HG03457 (cell line): Measurements from ENCODE around the gene SZRD1.

Experiments used
- ATAC-seq: cut with Tn5 transposase; IDR thresholded peaks from one replicate; pipeline ENCODE4 v1.9.1; 2021; ENCODE audit warnings: moderate number of reproducible peaks; ENCODE audit not compliant: unreplicated experiment

The SZRD1 gene

DNA sequence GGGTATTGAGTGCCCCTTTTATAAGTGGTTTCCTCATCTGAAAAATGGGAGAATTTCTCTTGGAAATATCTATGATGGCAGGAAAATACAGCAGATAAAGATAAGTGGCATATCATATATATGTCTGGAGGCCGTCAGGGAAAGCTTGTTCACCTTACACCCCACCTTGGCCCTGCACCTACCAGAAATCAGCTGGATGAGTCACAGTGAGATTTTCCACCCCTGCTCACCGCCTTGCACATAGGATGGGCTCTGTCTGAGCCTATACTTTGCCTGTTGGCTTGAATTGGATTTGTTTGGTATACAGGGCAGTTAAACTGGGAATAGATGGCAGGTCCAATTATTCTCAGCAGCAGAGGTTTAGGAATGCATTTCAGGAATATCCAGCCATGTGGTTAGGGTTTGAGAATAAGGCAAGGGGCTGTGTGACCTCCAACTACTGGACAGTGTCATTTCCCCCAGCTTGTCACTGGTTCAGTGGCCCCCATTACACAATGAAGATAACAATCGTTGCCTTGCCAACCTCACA lies 70.0 kb downstream of the SZRD1 start, which contains the start of gene SPATA21:
Gene SPATA21, minus strand, starts transcription at position 479 of the 529 bp plus-strand sequence. CDS start 6,053 bp downstream, outside the sequence.
- no peak for ATAC-seq

- no peak for ATAC-seq
Observed at GRCh38 chr1:16438516-16438915, 71.5 kb downstream of the SZRD1 start.

DNA sequence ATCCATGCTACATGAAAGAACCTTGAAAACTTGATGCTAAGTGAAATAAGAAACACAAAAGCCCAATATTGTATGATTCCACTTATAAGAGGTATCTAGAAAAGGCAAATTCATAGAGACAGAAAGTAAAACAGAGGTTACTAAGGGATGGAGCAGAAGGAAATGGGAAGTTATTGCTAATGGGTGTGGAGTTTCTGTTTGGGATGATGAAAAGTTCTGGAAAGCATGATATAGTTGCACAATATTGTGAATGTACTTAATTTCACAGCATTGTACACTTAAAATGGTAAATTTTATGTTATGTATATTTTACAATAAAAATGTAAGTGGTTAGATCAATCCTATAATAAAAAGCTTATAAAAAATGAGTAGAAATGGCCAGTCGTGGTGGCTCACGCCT lies 71.9 kb downstream of the SZRD1 start:
- ATAC-seq = no peak

DNA sequence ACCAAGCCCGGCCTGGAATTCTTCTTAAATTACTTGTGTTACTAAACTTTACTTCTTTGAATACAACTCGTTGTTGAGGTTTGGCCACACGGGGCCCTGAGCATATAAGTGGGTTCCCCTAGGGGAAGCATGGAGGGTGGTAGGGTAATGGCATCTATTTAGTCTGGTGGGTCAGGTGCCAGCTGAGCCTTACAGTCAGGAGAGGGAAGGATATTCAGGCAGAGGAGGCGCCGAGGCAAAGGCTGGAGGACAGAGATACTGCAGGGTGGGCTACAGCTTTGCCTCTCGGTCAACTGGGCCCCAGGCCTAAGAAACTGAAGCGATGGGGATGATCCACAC lies 73.1 kb downstream of the SZRD1 start:
- peak; percentile 15 for ATAC-seq

- peak; percentile 65 for ATAC-seq
Observed at GRCh38 chr1:16440470-16441281, 73.6 kb downstream of the SZRD1 start, which contains the start of gene NECAP2. Gene NECAP2 (plus strand): TSS chr1:16440724. CDS start chr1:16440762, 38 bp downstream.

DNA sequence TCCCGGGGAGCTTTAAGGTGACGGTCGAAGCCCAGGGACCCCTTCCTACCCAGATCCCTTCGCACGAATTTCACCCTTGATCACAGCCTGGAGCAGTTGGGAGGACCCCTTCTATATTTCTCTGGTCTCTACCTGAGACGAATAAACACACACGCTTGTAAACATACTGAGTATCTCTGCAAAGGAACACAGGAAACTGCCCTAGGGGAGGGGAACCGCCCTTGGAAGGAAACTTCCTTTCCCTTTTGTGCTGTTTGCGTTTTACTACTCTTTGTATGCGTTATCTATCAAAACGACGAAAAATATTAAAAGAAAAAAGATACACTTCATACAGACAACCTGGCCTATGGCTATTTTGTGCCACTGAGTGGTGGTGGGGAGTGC lies 74.2 kb downstream of the SZRD1 start:
- no peak for ATAC-seq

DNA sequence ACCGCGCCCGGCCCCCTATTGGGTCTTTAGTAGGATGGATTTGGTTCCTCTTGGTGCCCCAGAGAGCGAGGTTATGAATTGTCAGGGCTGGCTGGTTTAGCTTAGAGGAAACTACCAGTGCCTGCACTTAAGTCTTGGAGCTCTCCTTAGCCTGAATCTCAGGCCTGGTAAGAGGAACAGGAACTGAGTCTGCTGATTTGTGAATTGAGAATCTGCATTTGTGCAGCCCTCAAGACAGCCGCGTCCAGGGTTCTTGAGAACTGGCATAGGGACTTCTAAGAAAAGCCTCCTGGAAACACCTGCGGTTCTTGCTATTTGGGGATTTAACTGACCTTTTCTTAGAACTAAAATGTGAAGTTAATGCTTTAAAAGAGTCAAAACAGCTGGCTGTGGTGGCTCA lies 75.2 kb downstream of the SZRD1 start:
- no peak for ATAC-seq

- no peak for ATAC-seq
Observed at GRCh38 chr1:16442941-16443340, 75.9 kb downstream of the SZRD1 start.

DNA sequence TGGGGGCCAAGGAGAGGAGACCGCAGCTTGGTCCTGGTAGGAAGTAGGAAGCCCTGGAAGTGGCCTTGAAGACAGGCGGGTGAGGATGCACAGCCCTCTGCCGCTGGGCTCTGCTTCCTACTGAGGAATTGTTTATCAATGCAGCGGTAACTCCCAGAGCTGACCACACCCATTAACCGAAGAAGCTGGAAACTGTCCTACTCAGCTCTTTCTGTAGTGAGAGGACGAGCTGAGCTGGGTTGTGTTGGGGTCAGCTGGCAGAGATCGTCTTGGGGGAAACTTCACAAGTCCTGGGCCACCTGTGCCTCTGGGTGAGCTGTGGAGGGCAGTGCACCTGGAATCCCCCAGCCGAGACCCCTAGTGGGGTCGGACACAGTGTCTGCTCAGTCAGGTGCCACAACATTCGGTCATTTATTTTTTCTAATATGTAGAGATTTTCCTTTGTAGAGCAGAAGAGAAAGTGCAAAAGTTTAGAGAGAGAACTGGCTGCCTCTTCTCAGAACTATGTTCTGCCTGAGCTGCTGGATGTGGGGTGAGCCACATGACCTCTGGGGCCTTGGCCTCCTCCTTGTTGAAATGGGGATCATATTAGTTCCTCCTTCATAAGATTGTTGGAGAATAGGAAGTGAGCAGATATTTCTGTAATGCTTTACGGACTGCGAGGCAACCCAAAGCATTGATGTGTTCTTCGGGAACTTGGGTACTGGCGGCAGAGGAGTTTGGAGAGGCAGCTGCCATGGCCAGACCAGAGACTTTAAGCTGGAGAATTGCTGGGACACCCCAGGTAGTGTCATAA lies 77.1 kb downstream of the SZRD1 start:
- ATAC-seq = no peak

DNA sequence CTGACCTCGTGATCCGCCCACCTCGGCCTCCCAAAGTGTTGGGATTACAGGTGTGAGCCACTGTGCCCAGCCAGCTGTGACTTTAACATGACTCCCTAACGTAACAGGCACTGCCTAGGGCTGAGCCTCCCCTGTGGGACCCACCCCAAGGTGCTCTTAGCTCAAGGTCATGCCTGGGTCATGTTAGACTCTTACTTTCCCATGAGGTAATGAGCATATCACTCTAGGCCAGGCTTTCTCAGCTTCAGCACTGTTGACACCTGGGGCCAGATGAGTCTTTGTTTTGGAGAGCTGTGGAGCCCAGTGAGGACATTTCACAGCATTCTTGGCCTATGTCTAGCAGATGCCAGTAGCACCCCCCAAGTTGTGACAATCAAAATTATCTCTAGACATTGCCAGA lies 78.0 kb downstream of the SZRD1 start:
- ATAC-seq = no peak

DNA sequence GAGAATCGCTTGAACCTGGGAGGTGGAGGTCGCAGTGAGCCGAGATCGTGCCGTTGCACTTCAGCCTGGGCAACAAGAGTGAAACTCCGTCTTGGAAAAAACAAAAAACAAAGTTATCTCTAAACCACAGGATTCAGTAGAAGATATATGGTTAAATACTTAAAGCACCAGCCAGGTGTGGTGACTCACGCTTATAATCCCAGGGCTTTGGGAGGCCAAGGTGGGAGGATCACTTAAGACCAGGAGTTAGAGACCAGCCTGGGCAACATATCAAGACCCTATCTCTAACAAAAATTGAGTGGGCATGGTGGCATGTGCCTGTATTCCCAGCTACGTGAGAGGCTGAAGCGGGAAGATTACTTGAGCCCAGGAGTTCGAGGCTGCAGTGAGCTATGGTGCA lies 79.1 kb downstream of the SZRD1 start:
- no peak for ATAC-seq

DNA sequence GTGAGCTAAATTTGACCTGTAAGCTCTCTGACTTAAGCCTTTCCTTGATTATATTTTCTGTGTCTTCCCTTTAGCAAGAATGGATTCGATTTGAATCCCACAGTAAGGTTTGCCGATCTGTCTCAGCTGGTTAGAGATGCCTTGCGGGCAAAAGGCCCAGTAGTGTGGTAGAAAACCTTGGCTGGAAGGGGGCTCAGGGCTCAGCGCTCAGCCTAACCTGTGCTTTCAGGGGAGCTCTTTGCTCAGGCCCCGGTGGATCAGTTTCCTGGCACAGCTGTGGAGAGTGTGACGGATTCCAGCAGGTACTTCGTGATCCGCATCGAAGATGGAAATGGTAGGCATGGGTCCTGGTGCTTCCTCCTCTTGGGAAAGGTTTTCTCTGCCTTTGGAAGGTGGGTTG lies 80.6 kb downstream of the SZRD1 start:
- ATAC-seq = no peak
